WERI-Rb-1 (cell line): ENCODE results near the gene ALPI.
A peak's percentile ranks its signal among the peaks of the same experiment; 100 is the strongest.

ENCODE experiments used
- DNase-seq: peaks from one replicate; pipeline ENCODE4 v3.0.0-alpha.2; 2020
- H3K27ac ChIP-seq: fragments of 250-450 bp; sonication (Bioruptor Pico); 2 replicates; pipeline ENCODE4 v1.5.1; 2020; ENCODE audit warnings: mild to moderate bottlenecking, moderate library complexity
- H3K27me3 ChIP-seq: fragments of 250-450 bp; sonication (Bioruptor Pico); 2 replicates; pipeline ENCODE4 v1.5.1; 2021; ENCODE audit warnings: mild to moderate bottlenecking, low read depth, moderate library complexity; ENCODE audit not compliant: insufficient read depth, severe bottlenecking
- H3K36me3 ChIP-seq: fragments of 250-450 bp; sonication (Bioruptor Pico); 2 replicates; pipeline ENCODE4 v1.5.1; 2020; ENCODE audit warnings: mild to moderate bottlenecking, moderate library complexity
- H3K4me3 ChIP-seq: 2 replicates; pipeline ENCODE4 v1.5.1; 2011; ENCODE audit warnings: low read depth, mild to moderate bottlenecking, control low read depth, low read length
- H3K9me3 ChIP-seq: fragments of 250-450 bp; sonication (Bioruptor Pico); 2 replicates; pipeline ENCODE4 v1.5.1; 2021; ENCODE audit warnings: mild to moderate bottlenecking, moderate library complexity; ENCODE audit not compliant: severe bottlenecking
- TF ChIP-seq, protein P1 (sequence below): IDR thresholded peaks from 2 replicates; pipeline ENCODE4 v1.5.1; 2011; ENCODE audit warnings: low read depth, mild to moderate bottlenecking, control low read depth, inconsistent platforms, low read length

Gene ALPI

DNA sequence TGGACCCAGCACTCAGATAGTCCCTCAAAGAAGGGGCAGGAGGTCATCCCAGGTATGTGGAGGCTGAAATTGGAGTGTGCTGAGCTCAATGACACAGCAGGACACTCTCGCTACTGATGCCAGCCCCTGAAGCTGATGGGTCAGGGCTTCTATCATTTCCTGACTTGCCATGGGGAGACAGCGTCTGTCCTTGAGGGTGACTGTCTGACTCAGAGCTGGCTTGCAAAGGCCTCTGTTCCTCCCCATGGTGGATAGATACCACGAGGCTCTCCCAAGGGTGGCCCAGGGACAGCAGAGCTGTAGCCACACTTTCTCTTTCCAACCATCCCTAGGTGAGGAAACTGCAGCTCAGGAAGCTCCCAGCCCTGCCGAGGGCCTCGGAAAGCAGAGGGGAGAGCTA, 38.5 kb upstream of the ALPI start:
- H3K27me3 ChIP-seq = peaks cover 41% of the 10 kb centered on the region
- DNase-seq = no peak
- H3K36me3 ChIP-seq = no peaks in the 10 kb centered on the region
- no peak overlapping the region for H3K4me3 ChIP-seq
- TF ChIP-seq, protein P1, sequence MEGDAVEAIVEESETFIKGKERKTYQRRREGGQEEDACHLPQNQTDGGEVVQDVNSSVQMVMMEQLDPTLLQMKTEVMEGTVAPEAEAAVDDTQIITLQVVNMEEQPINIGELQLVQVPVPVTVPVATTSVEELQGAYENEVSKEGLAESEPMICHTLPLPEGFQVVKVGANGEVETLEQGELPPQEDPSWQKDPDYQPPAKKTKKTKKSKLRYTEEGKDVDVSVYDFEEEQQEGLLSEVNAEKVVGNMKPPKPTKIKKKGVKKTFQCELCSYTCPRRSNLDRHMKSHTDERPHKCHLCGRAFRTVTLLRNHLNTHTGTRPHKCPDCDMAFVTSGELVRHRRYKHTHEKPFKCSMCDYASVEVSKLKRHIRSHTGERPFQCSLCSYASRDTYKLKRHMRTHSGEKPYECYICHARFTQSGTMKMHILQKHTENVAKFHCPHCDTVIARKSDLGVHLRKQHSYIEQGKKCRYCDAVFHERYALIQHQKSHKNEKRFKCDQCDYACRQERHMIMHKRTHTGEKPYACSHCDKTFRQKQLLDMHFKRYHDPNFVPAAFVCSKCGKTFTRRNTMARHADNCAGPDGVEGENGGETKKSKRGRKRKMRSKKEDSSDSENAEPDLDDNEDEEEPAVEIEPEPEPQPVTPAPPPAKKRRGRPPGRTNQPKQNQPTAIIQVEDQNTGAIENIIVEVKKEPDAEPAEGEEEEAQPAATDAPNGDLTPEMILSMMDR = no peak
- H3K9me3 ChIP-seq = no peaks in the 10 kb centered on the region
- no peak overlapping the region for H3K27ac ChIP-seq

DNA sequence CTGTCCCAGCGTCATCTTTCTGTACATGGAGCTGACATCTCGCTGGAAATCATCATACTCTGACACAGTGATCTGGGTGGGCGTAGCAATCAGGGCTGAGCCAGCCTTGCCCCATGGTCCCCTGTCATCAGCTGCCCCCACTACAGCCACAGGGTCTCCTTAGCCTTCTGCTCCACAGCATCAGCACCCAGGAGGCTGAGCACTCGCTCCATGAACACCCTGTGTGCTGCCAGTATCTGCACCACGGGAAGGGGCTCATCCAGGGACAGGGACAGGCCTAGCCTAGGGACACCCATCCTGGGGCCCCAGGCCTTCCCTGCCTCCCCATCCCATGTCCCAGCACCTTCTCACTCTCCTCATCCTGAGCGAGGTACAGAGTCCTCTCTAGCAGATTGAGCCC, 37.9 kb upstream of the ALPI start:
- no peak for DNase-seq
- no peaks in the 10 kb centered on the region for H3K36me3 ChIP-seq
- TF ChIP-seq, protein P1 = no peak
- no peak overlapping the region for H3K27ac ChIP-seq
- H3K27me3 ChIP-seq = peaks cover 43% of the 10 kb centered on the region
- H3K4me3 ChIP-seq = no peak overlapping the region
- H3K9me3 ChIP-seq = no peaks in the 10 kb centered on the region

DNA sequence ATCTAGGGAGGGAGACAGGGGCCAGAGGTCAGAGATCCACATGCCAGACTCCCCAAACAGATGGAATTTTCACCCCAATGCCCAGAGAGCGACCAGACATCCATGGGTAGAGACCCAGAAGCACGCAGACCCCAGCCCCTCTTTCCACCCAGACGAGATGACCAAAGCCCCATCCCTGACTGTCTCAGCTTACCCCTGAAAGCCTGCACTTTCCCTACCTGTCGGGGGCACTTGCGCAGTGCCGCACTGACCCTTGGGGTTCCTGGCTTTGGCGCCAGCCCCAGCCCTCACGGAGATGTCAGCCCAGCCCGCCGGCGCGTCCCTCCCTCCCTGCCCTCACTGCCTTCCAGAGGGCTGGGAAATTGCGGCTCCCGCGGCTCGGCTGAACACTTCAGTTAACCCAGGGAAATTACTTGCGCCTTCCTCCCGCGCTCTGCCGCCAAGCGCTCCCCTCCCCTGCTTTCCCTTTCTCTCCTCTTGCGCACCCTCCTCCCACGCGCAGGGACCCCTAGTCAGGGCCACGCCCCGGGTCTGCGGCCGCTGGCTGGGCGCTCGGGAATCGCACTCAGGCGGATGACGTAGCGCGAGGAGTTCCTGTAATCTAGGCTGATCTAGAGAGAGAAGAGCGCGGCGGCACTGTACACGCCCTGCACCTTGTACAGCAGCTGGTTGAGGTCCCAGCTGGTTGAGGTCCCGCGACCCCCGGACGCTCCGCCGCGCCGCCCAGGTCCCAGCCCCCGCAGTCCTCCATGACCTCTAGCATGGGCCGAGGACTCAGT, 37.3 kb upstream of the ALPI start:
- no peak overlapping the region for H3K27ac ChIP-seq
- no peaks in the 10 kb centered on the region for H3K36me3 ChIP-seq
- peaks cover 43% of the 10 kb centered on the region for H3K27me3 ChIP-seq
- peak; percentile 55 for DNase-seq
- H3K9me3 ChIP-seq = no peaks in the 10 kb centered on the region
- peak overlapping the region; percentile 46 for H3K4me3 ChIP-seq
- TF ChIP-seq, protein P1 = no peak

DNA sequence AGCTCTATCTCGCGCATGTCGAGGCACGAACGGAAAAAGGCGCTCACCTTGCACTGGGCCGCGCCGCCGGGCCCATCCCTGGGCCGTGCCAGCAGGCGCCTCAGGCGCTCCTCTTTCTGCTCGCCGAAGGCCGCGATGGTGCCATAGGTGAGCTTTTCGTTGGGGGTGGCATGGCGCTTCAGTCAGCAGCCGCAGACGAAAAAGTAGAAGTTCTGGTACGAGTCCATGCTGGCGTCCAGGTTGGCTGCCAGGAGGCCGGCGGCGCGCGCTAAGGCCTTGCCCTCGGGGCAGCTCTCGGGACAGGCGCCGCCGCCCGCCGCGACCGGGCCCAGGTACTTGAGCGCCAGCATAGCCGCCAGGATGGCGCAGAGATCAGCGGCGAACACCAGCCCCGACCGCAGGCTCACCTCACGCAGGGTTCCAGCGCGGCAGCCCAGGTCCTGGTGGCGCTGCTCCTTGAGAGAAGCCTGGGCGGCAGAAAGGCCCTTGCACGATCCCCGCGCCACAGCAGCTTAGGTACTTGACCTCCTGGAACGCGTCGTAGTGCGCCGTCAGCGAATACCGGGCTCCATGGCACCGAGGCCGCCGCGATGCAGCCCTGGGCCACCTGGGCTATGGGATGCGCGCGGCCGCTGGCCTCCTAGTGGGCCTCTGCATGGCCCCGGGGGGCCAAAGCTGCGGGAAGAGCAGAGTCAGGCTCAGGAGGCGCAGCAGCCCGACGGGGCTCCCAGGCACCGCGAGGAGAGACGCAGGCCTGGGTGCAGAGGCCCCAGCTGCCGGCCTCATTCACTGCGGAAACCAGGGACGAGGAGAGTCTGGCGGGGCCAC, 36.5 kb upstream of the ALPI start:
- H3K9me3 ChIP-seq = no peaks in the 10 kb centered on the region
- H3K4me3 ChIP-seq = peak overlapping the region; percentile 46
- no peak overlapping the region for H3K27ac ChIP-seq
- TF ChIP-seq, protein P1 = no peak
- no peaks in the 10 kb centered on the region for H3K36me3 ChIP-seq
- H3K27me3 ChIP-seq = peaks cover 43% of the 10 kb centered on the region
- no peak for DNase-seq

DNA sequence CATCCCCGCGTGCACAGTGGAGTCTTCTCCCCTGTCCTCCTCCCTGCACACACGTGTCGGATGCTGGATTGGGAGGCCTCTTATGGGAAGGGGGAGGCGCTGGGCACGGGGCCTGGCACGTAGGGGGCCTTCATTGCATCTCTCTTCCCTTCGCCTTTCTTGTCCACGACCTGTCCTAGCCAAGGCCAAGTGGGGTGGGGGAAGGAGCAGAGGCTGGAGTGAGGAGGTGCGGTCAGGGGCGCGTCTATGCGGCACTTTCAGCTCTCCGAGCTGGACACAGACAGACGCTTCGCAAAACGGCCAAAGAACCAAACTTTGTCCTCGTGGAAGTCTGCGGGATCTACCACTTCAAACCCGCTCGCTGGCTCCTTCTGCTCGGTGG, 35.9 kb upstream of the ALPI start:
- TF ChIP-seq, protein P1 = no peak

More for the DNA sequence above, 35.9 kb upstream of the ALPI start:
- DNase-seq = no peak
- Histone ChIP-seq H3K9me3 (no peaks in the 10 kb centered on the region), H3K27ac (no peak overlapping the region), H3K36me3 (no peaks in the 10 kb centered on the region), H3K27me3 (peaks cover 43% of the 10 kb centered on the region), H3K4me3 (no peak overlapping the region)
